Activated CD4-positive, CD25-positive, alpha-beta regulatory T cell treated with anti-CD3 and anti-CD28 coated beads, Interleukin-2, amount 50 U/mL, for 24 hours (primary cell): ENCODE results near the gene PPID.
"Not testable (repeated sequence)": the region's sequence is repeated elsewhere in the genome, so short reads cannot be mapped to it uniquely, and the experiment has no call there.

Experiments used
- ATAC-seq, 2 donors: fragments of 150-1000 bp; cut with Tn5 transposase; one replicate each; pipeline ENCODE4 v1.10.0; 2021; ENCODE audit warnings: mild to moderate bottlenecking in 1 of 2, moderate library complexity in 1 of 2

PPID gene

GRCh38 chr4:158664806-158665205, 58.4 kb downstream of the PPID start:
- ATAC-seq: no peak

DNA sequence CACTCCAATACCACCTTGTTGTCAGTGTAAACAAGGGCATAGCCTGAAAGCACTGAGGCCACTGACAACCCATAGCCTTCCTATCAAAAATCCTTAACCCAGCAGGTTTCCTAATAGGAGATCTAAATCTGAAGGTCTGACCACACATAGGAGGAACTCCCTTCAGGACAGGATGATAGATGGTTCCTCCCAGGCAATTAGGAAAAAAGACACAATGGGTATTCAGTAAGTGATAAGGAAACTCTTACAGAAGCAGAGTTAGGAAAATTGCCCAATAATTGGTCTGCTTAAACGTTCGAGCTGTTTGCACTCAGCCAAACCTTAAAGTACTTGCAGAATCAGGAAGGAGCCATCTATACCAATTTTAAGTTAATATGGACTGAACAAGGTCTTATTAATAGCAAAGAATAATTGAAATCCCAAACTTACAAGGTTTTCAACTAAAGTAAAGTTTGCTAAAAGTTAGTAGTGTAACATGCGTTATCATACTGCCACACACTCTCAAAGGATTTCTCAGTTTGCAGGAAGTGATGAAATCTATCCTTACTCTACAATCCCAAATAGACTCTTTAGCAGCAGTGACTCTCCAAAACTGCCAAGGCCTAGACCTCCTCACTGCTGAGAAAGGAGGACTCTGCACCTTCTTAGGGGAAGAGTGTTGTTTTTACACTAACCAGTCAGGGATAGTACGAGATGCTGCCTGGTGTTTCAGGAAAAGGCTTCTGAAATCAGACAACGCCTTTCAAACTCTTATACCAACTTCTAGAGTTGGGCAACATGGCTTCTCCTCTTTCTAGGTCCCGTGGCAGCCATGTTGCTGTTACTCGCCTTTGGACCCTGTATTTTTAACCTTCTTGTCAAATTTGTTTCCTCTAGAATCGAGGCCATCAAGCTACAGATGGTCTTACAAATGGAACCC, 59.2 kb downstream of the PPID start:
- ATAC-seq: not testable (repeated sequence)

- ATAC-seq: not testable (repeated sequence)
Measured at GRCh38 chr4:158663255-158663654, 59.9 kb downstream of the PPID start.
